ENCODE data around the gene ISG15. TPM values are rescaled to one million over a fixed set of nuclear protein-coding genes. Genes with fewer than 3 reads are reported as not detected.

ISG15 gene
- total and polyA plus RNA-seq, 4 donors, result 27.7 to 48.8 (median 31.2) TPM

Small RNA genes lying within 50 kb of the gene (small RNA-seq; reads per million reads assigned to genes)
- not detected for gene AL645608.3 (ENCODE audit: low replicate concordance)

Other genes starting within 250 kb of the ISG15 start
- gene SAMD11, start 89.6 kb upstream of the ISG15 start, total RNA-seq, result 10 to 100 TPM; 12.0 to 29.5 TPM
- 10 to 100 TPM; 28.3 to 36.9 TPM for gene SAMD11, start 89.6 kb upstream of the ISG15 start, polyA plus RNA-seq (ENCODE audit: insufficient read length in 2 of 2)
- gene NOC2L, start 54.2 kb upstream of the ISG15 start, total RNA-seq, result 10 to 100 TPM; 33.1 to 48.3 TPM
- 10 to 100 TPM; 63.6 to 68.5 TPM for gene NOC2L, start 54.2 kb upstream of the ISG15 start, polyA plus RNA-seq (ENCODE audit: insufficient read length in 2 of 2)
- 1 to 10 TPM; 5.4 to 9.1 TPM for gene KLHL17, start 52.9 kb upstream of the ISG15 start, total RNA-seq
- 10 to 100 TPM; 26.0 to 27.4 TPM for gene KLHL17, start 52.9 kb upstream of the ISG15 start, polyA plus RNA-seq (ENCODE audit: insufficient read length in 2 of 2)
- gene PLEKHN1, start 47.0 kb upstream of the ISG15 start, total RNA-seq, result not detected
- gene PLEKHN1, start 47.0 kb upstream of the ISG15 start, polyA plus RNA-seq (ENCODE audit: insufficient read length in 2 of 2), result under 1 TPM in 1 of 2 donors, not detected in 1; 0.26 TPM
- not detected for gene PERM1, start 31.4 kb upstream of the ISG15 start, total RNA-seq
- gene PERM1, start 31.4 kb upstream of the ISG15 start, polyA plus RNA-seq (ENCODE audit: insufficient read length in 2 of 2), result under 1 TPM in 1 of 2 donors, not detected in 1; 0.39 TPM
- gene HES4, start 13.4 kb upstream of the ISG15 start, total RNA-seq, result 10 to 100 TPM; 12.3 to 77.1 TPM
- gene HES4, start 13.4 kb upstream of the ISG15 start, polyA plus RNA-seq (ENCODE audit: insufficient read length in 2 of 2), result 10 to 100 TPM; 72.3 to 74.0 TPM
- 10 to 100 TPM; 62.8 to 75.7 TPM for gene AGRN, start 6.6 kb downstream of the ISG15 start, total RNA-seq
- 100 to 1,000 TPM; 274 to 280 TPM for gene AGRN, start 6.6 kb downstream of the ISG15 start, polyA plus RNA-seq (ENCODE audit: insufficient read length in 2 of 2)
- not detected for gene RNF223, start 60.8 kb downstream of the ISG15 start, total RNA-seq
- gene RNF223, start 60.8 kb downstream of the ISG15 start, polyA plus RNA-seq (ENCODE audit: insufficient read length in 2 of 2), result under 1 TPM in 1 of 2 donors, not detected in 1; 0.20 TPM
- gene C1orf159, start 102.6 kb downstream of the ISG15 start, total RNA-seq, result 1 to 10 TPM; 4.4 to 9.9 TPM
- gene C1orf159, start 102.6 kb downstream of the ISG15 start, polyA plus RNA-seq (ENCODE audit: insufficient read length in 2 of 2), result 10 to 100 TPM; 22.3 to 27.0 TPM
- 1 to 10 TPM in 1 of 2 donors, under 1 TPM in 1; 0.79 to 2.1 TPM for gene TTLL10, start 160.4 kb downstream of the ISG15 start, total RNA-seq
- 1 to 10 TPM; 1.2 to 1.3 TPM for gene TTLL10, start 160.4 kb downstream of the ISG15 start, polyA plus RNA-seq (ENCODE audit: insufficient read length in 2 of 2)
- gene TNFRSF18, start 193.1 kb downstream of the ISG15 start, total RNA-seq, result under 1 TPM; 0.20 to 0.22 TPM
- gene TNFRSF18, start 193.1 kb downstream of the ISG15 start, polyA plus RNA-seq (ENCODE audit: insufficient read length in 2 of 2), result under 1 TPM; 0.36 to 0.68 TPM
- gene TNFRSF4, start 200.7 kb downstream of the ISG15 start, total RNA-seq, result 1 to 10 TPM in 1 of 2 donors, under 1 TPM in 1; 0.20 to 1.5 TPM
- 1 to 10 TPM; 1.0 to 1.2 TPM for gene TNFRSF4, start 200.7 kb downstream of the ISG15 start, polyA plus RNA-seq (ENCODE audit: insufficient read length in 2 of 2)
- 10 to 100 TPM; 31.0 to 86.7 TPM for gene SDF4, start 218.5 kb downstream of the ISG15 start, total RNA-seq
- gene SDF4, start 218.5 kb downstream of the ISG15 start, polyA plus RNA-seq (ENCODE audit: insufficient read length in 2 of 2), result 100 to 1,000 TPM; 125 to 160 TPM
- 10 to 100 TPM; 11.5 to 30.4 TPM for gene B3GALT6, start 218.7 kb downstream of the ISG15 start, total RNA-seq
- gene B3GALT6, start 218.7 kb downstream of the ISG15 start, polyA plus RNA-seq (ENCODE audit: insufficient read length in 2 of 2), result 10 to 100 TPM; 39.7 to 40.1 TPM
- 10 to 100 TPM in 1 of 2 donors, 1 to 10 TPM in 1; 2.7 to 10.4 TPM for gene C1QTNF12, start 233.2 kb downstream of the ISG15 start, total RNA-seq
- 1 to 10 TPM; 1.4 to 5.7 TPM for gene C1QTNF12, start 233.2 kb downstream of the ISG15 start, polyA plus RNA-seq (ENCODE audit: insufficient read length in 2 of 2)